Lower leg skin (tissue), 3 donors: ENCODE data around the gene ANTXR1.

Source experiments
- POLR2A ChIP-seq, 2 donors: fragments of 450-650 bp; IDR thresholded peaks; one replicate each; pipeline ENCODE4 v1.6.1; 2016 to 2017; ENCODE audit warnings: antibody characterized with exemption in 2 of 2, mild to moderate bottlenecking in 1 of 2, moderate library complexity in 1 of 2
- TF ChIP-seq, protein P1 (sequence below), 3 donors: fragments of 450-650 bp; IDR thresholded peaks; one replicate each; pipeline ENCODE4 v1.5.1; 2016; ENCODE audit warnings: antibody characterized with exemption in 3 of 3, mild to moderate bottlenecking in 3 of 3, moderate library complexity in 2 of 3

DNA sequence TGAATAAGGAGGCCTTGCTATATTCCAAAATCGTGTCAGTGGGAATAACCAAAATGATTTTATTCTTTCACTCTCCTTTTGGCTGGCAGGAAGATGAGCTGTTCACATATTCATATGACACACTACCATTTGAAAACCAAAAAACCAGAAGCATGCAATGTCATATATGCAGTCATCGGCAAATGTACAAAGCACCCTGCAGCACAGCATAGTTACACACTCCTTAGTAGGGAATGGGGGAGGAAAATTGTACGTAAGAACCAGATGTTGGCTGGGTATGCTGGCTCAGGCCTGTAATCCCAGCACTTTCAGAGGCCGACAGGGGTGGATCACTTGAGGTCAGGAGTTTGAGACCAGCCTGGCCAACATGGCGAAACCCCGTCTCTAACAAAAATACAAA is 197.4 kb downstream of the ANTXR1 start:
- TF ChIP-seq POLR2A (IDR thresholded peaks at IDR 0.05) = no peak
- TF ChIP-seq, protein P1, sequence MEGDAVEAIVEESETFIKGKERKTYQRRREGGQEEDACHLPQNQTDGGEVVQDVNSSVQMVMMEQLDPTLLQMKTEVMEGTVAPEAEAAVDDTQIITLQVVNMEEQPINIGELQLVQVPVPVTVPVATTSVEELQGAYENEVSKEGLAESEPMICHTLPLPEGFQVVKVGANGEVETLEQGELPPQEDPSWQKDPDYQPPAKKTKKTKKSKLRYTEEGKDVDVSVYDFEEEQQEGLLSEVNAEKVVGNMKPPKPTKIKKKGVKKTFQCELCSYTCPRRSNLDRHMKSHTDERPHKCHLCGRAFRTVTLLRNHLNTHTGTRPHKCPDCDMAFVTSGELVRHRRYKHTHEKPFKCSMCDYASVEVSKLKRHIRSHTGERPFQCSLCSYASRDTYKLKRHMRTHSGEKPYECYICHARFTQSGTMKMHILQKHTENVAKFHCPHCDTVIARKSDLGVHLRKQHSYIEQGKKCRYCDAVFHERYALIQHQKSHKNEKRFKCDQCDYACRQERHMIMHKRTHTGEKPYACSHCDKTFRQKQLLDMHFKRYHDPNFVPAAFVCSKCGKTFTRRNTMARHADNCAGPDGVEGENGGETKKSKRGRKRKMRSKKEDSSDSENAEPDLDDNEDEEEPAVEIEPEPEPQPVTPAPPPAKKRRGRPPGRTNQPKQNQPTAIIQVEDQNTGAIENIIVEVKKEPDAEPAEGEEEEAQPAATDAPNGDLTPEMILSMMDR (IDR thresholded peaks at IDR 0.05) = no peak
